Measurements from ENCODE around the gene SLIT3. TPM values are rescaled to one million over a fixed set of nuclear protein-coding genes. Genes with fewer than 3 reads are reported as not detected.

Gene SLIT3
- total and polyA plus RNA-seq, 2 experiments from 2014 or later: 0.59 to 0.71 TPM

- Histone ChIP-seq H2AFZ (no peak overlapping the region), H3K27ac (ENCODE audit: low read depth) (no peak overlapping the region), H3K9me2 (ENCODE audit: insufficient read depth) (0 out of 2 replicates have a peak, but pooled peaks cover 6% of the 10 kb centered on the region), H3K4me2 (no peak overlapping the region), H3K4me3 (no peak overlapping the region), H3K4me1 (ENCODE audit: insufficient read depth) (no peaks in the 10 kb centered on the region), H3K36me3 (ENCODE audit: insufficient read depth) (no peaks in the 10 kb centered on the region), H3F3A (replicated peaks; ENCODE audit: low read depth) (no peaks in the 10 kb centered on the region), H3K27me3 (ENCODE audit: insufficient read depth) (no peaks in the 10 kb centered on the region), H3K79me2 (replicated peaks; ENCODE audit: insufficient read depth) (no peaks in the 10 kb centered on the region), H4K20me1 (replicated peaks; ENCODE audit: insufficient read depth) (no peaks in the 10 kb centered on the region)
- TF ChIP-seq POLR2AphosphoS5 (IDR thresholded peaks at IDR 0.05; ENCODE audit: low read depth) (no peak), REST (IDR thresholded peaks at IDR 0.05; ENCODE audit: unreplicated experiment) (no peak), ZNF462 (CRISPR knock-in tag; IDR thresholded peaks at IDR 0.05) (no peak), JUNB (IDR thresholded peaks at IDR 0.05; ENCODE audit: unreplicated experiment) (no peak), CREB1 (CRISPR knock-in tag; IDR thresholded peaks at IDR 0.05; ENCODE audit: low read depth) (no peak), ZNF331 (CRISPR knock-in tag; IDR thresholded peaks at IDR 0.05; ENCODE audit: low read depth) (no peak), ZNF114 (CRISPR knock-in tag; IDR thresholded peaks at IDR 0.05) (no peak), EZH2phosphoT487 (IDR thresholded peaks at IDR 0.05; ENCODE audit: unreplicated experiment) (no peak)
- Mint-ChIP-seq H3K4me1 (peaks cover 18% of the 10 kb centered on the region), H3K36me3 (ENCODE audit: low read depth) (no peaks in the 10 kb centered on the region), H3K27ac (no peak overlapping the region), H3K27me3 (ENCODE audit: insufficient read depth, low read depth, poor library complexity) (no peaks in the 10 kb centered on the region), H3K9me3 (no peaks in the 10 kb centered on the region), H3K4me3 (no peak overlapping the region)
- no peak for ATAC-seq
- DNase-seq (ENCODE audit: low spot score): no peak
Observed at GRCh38 chr5:169049712-169050111, 251.2 kb downstream of the SLIT3 start.

All from GM23338 (cell line).